WTC11 (cell line): Measurements from ENCODE around the gene CAMTA1. TPM values are rescaled to one million over a fixed set of nuclear protein-coding genes. Genes with fewer than 3 reads are reported as not detected.

Experiments
- ATAC-seq: fragments of 200-7000 bp; cut with Tn5 transposase; 2 replicates; pipeline ENCODE4 v1.10.0; 2021; ENCODE audit warnings: mild to moderate bottlenecking, moderate library complexity
- CTCF ChIA-PET: fragments of 300-600 bp; sonication (Branson Sonifier 250); formaldehyde crosslinking; loops from one replicate; lab custom pipeline; 2021; ENCODE audit warnings: antibody characterized with exemption; lab: Charles Lee
- POLR2A ChIA-PET: fragments of 350-600 bp; sonication (Branson Sonifier 250); formaldehyde crosslinking; loops from one replicate; lab custom pipeline; 2021; ENCODE audit warnings: antibody characterized with exemption; lab: Charles Lee
- DNase-seq: peaks from one replicate; pipeline ENCODE4 v3.0.0; 2021; ENCODE audit warnings: low spot score
- H3K27ac Mint-ChIP-seq: 2 replicates; pipeline ENCODE4 v1.8.0; 2021; ENCODE audit warnings: mixed read lengths
- H3K27me3 Mint-ChIP-seq: 2 replicates; pipeline ENCODE4 v1.8.0; 2021; ENCODE audit warnings: low read depth, mild to moderate bottlenecking, moderate library complexity, mixed read lengths
- H3K36me3 Mint-ChIP-seq: 2 replicates; pipeline ENCODE4 v1.8.0; 2021; ENCODE audit warnings: mixed read lengths
- H3K4me1 Mint-ChIP-seq: 2 replicates; pipeline ENCODE4 v1.8.0; 2022; ENCODE audit warnings: mixed read lengths
- H3K4me3 Mint-ChIP-seq: 2 replicates; pipeline ENCODE4 v1.8.0; 2021; ENCODE audit warnings: mild to moderate bottlenecking, moderate library complexity, mixed read lengths
- H3K9me3 Mint-ChIP-seq: 2 replicates; pipeline ENCODE4 v1.8.0; 2021; ENCODE audit warnings: mixed read lengths
- AFF4 ChIP-seq: sonication (generic); formaldehyde crosslinking; IDR thresholded peaks from 2 replicates; pipeline ENCODE4 v1.8.1; 2023; ENCODE audit warnings: mild to moderate bottlenecking, missing genetic modification reagents, borderline replicate concordance
- ATF2 ChIP-seq: sonication (generic); formaldehyde crosslinking; IDR thresholded peaks from 2 replicates; pipeline ENCODE4 v1.8.1; 2022; ENCODE audit warnings: low read depth, missing genetic modification reagents, borderline replicate concordance
- ATF6 ChIP-seq: sonication (generic); formaldehyde crosslinking; IDR thresholded peaks from 2 replicates; pipeline ENCODE4 v1.8.1; 2023; ENCODE audit warnings: mild to moderate bottlenecking, missing genetic modification reagents
- CREM ChIP-seq: sonication (generic); formaldehyde crosslinking; IDR thresholded peaks from 2 replicates; pipeline ENCODE4 v1.8.1; 2022; ENCODE audit warnings: mild to moderate bottlenecking, missing genetic modification reagents, moderate library complexity
- CTCF ChIP-seq: fragments of 200-600 bp; IDR thresholded peaks from 2 replicates; pipeline ENCODE4 v1.8.0; 2022; ENCODE audit warnings: antibody characterized with exemption
- FOXK1 ChIP-seq: sonication (generic); formaldehyde crosslinking; IDR thresholded peaks from 2 replicates; pipeline ENCODE4 v1.8.0; 2022; ENCODE audit warnings: mild to moderate bottlenecking, moderate library complexity, missing genetic modification reagents
- FOXP4 ChIP-seq: sonication (generic); formaldehyde crosslinking; IDR thresholded peaks from 2 replicates; pipeline ENCODE4 v1.8.0; 2022; ENCODE audit warnings: mild to moderate bottlenecking, missing genetic modification reagents
- GABPB1 ChIP-seq: sonication (generic); formaldehyde crosslinking; IDR thresholded peaks from 2 replicates; pipeline ENCODE4 v1.8.1; 2023; ENCODE audit warnings: mild to moderate bottlenecking, missing genetic modification reagents
- GTF2I ChIP-seq: fragments of 250-450 bp; sonication (Bioruptor Pico); conservative IDR thresholded peaks from 2 replicates; pipeline ENCODE4 v1.4.0; 2021; ENCODE audit warnings: mild to moderate bottlenecking
- NFE2L1 ChIP-seq: sonication (generic); formaldehyde crosslinking; IDR thresholded peaks from 2 replicates; pipeline ENCODE4 v1.8.1; 2023; ENCODE audit warnings: missing genetic modification reagents
- OVOL2 ChIP-seq: fragments of 250-450 bp; sonication (Bioruptor Pico); IDR thresholded peaks from 2 replicates; pipeline ENCODE4 v1.9.0; 2021; ENCODE audit warnings: mild to moderate bottlenecking, borderline replicate concordance
- PRDM15 ChIP-seq: sonication (generic); formaldehyde crosslinking; IDR thresholded peaks from 2 replicates; pipeline ENCODE4 v1.8.0; 2022; ENCODE audit warnings: missing genetic modification reagents
- PRRX2 ChIP-seq: fragments of 250-450 bp; sonication (Bioruptor Pico); IDR thresholded peaks from 2 replicates; pipeline ENCODE4 v1.8.0; 2021; ENCODE audit warnings: mild to moderate bottlenecking
- SMAD3 ChIP-seq: sonication (generic); formaldehyde crosslinking; IDR thresholded peaks from 2 replicates; pipeline ENCODE4 v1.8.0; 2022; ENCODE audit warnings: missing genetic modification reagents, mild to moderate bottlenecking, borderline replicate concordance
- ZNF138 ChIP-seq: sonication (generic); formaldehyde crosslinking; conservative IDR thresholded peaks from 2 replicates; pipeline ENCODE4 v1.8.1; 2022; ENCODE audit warnings: mild to moderate bottlenecking, moderate library complexity, missing genetic modification reagents
- ZNF219 ChIP-seq: sonication (generic); formaldehyde crosslinking; IDR thresholded peaks from 2 replicates; pipeline ENCODE4 v1.8.0; 2023; ENCODE audit warnings: missing genetic modification reagents, mild to moderate bottlenecking, borderline replicate concordance
- ZNF416 ChIP-seq: fragments of 250-450 bp; sonication (Bioruptor Pico); IDR thresholded peaks from 2 replicates; pipeline ENCODE4 v1.9.0; 2021; ENCODE audit warnings: mild to moderate bottlenecking, inconsistent platforms
- total RNA-seq: library from RNA; stranded (reverse); gene quantifications from 3 replicates; pipeline ENCODE4 v1.2.3, GENCODE V29; 2021
- TF ChIP-seq, protein P1 (sequence below): fragments of 250-450 bp; sonication (Bioruptor Pico); IDR thresholded peaks from 2 replicates; pipeline ENCODE4 v2.1.2; 2022; ENCODE audit warnings: mild to moderate bottlenecking, moderate library complexity

The CAMTA1 gene
- total RNA-seq, 1 experiment from 2014 or later = 86.4 TPM

- peaks cover 9% of the 10 kb centered on the region; the same call in 1 of the 2 replicates for H3K9me3 Mint-ChIP-seq
- no peak overlapping the region for H3K27ac Mint-ChIP-seq
- ChIA-PET POLR2A (interaction anchor here (0.6 kb wide), 1 partner anchor 885 kb away, joined by 3 read pairs; no protein-coding TSS in a partner anchor), CTCF (interaction anchor here (1.0 to 1.8 kb wide), 4 partner anchors 11 to 96 kb away, joined by 3 to 9 read pairs (median 4); no protein-coding TSS in a partner anchor)
- H3K36me3 Mint-ChIP-seq = no peaks in the 10 kb centered on the region
- no peaks in the 10 kb centered on the region for H3K4me1 Mint-ChIP-seq
- ATAC-seq = no peak
- TF ChIP-seq FOXP4 (CRISPR knock-in tag) (no peak), NFE2L1 (CRISPR knock-in tag) (no peak), AFF4 (CRISPR knock-in tag) (no peak), ATF6 (CRISPR knock-in tag) (no peak), SMAD3 (CRISPR knock-in tag) (no peak), ZNF138 (CRISPR knock-in tag) (no peak), FOXK1 (CRISPR knock-in tag) (no peak), PRRX2 (no peak), GABPB1 (CRISPR knock-in tag) (no peak), GTF2I (CRISPR knock-in tag) (no peak), ATF2 (no peak), ZNF219 (no peak), ZNF416 (CRISPR knock-in tag) (no peak), CREM (no peak), CTCF (no peak), OVOL2 (CRISPR knock-in tag) (no peak), PRDM15 (CRISPR knock-in tag) (no peak)
- TF ChIP-seq, protein P1, sequence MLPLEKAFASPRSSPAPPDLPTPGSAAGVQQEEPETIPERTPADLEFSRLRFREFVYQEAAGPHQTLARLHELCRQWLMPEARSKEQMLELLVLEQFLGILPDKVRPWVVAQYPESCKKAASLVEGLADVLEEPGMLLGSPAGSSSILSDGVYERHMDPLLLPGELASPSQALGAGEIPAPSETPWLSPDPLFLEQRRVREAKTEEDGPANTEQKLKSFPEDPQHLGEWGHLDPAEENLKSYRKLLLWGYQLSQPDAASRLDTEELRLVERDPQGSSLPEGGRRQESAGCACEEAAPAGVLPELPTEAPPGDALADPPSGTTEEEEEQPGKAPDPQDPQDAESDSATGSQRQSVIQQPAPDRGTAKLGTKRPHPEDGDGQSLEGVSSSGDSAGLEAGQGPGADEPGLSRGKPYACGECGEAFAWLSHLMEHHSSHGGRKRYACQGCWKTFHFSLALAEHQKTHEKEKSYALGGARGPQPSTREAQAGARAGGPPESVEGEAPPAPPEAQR (CRISPR knock-in tag) = no peak
- TF ChIP-seq, all 79 proteins: peak for 0
- H3K27me3 Mint-ChIP-seq = no peaks in the 10 kb centered on the region; the same call in 1 of the 2 replicates
- no peak for DNase-seq
- H3K4me3 Mint-ChIP-seq = no peak overlapping the region
These were observed 871.4 kb downstream of the CAMTA1 start for GRCh38 chr1:7656557-7657215.
